Measurements from ENCODE around the gene FBXO21. TPM values are rescaled to one million over a fixed set of nuclear protein-coding genes. Genes with fewer than 3 reads are reported as not detected.
"Not testable (repeated sequence)": the region's sequence is repeated elsewhere in the genome, so short reads cannot be mapped to it uniquely, and the experiment has no call there.

Gene FBXO21
- total RNA-seq, 4 donors from 2014 or later, result 76.8 to 133 (median 87.7) TPM

- no peak for DNase-seq (ENCODE audit: low spot score in 2 of 2)
- 95 to 98% methylated on average over 3 of the region's 3 CpGs for WGBS, 2 donors
- TF ChIP-seq POLR2A (IDR thresholded peaks at IDR 0.05), result no peak
- TF ChIP-seq, protein P1, sequence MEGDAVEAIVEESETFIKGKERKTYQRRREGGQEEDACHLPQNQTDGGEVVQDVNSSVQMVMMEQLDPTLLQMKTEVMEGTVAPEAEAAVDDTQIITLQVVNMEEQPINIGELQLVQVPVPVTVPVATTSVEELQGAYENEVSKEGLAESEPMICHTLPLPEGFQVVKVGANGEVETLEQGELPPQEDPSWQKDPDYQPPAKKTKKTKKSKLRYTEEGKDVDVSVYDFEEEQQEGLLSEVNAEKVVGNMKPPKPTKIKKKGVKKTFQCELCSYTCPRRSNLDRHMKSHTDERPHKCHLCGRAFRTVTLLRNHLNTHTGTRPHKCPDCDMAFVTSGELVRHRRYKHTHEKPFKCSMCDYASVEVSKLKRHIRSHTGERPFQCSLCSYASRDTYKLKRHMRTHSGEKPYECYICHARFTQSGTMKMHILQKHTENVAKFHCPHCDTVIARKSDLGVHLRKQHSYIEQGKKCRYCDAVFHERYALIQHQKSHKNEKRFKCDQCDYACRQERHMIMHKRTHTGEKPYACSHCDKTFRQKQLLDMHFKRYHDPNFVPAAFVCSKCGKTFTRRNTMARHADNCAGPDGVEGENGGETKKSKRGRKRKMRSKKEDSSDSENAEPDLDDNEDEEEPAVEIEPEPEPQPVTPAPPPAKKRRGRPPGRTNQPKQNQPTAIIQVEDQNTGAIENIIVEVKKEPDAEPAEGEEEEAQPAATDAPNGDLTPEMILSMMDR (IDR thresholded peaks at IDR 0.05), result no peak
- intact Hi-C loops (cut with DNase I; ENCODE audit: low total_unique reads), result no loop called here
- H3K4me3 ChIP-seq (ENCODE audit: low read depth, poor library complexity, severe bottlenecking), result no peak overlapping the region
Measured at GRCh38 chr12:117193903-117194302, 3.6 kb upstream of the FBXO21 start.

DNA sequence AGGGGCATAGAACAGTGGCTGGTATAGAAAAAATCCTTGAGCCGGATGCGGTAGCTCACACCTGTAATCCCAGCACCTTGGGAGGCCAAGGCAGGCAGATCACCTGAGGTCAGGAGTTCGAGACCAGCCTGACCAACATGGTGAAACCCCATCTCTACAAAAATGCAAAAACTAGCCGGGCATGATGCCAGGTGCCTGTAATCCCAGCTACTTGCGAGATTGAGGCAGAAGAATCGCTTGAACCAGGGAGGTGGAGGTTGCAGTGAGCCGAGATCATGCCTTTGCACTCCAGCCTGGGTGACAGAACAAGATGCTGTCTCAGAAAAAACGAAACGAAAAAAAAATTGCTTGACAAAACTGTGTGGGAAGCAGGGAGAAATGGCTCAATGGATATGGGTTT, 2.3 kb upstream of the FBXO21 start:
- intact Hi-C loops (cut with DNase I; ENCODE audit: low total_unique reads); DNase-seq (ENCODE audit: low spot score in 2 of 2); H3K4me3 ChIP-seq (ENCODE audit: low read depth, poor library complexity, severe bottlenecking): not testable (repeated sequence)
- WGBS, 2 donors, result 83 to 85% methylated on average over 9 of the region's 9 CpGs

DNA sequence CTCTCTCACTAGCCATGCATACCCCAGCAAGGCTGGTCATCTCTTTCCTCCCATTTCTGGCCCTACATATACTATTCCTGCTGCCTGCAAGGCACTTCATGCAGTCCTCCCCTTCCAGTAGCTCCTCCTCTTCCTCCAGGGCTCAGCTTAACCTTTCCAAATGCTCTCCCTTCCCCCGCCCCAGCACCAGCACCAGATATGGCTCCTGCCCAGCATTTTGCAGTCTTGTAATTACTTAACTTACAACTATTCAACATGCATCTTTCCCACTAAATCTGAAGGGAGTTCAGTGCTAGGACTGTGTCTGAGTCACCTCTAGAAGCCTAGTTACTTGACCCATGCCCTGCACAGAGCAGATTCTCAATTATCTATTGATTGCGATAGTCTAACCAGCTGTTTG, 1.8 kb upstream of the FBXO21 start:
- intact Hi-C loops (cut with DNase I; ENCODE audit: low total_unique reads), result no loop called here
- DNase-seq (ENCODE audit: low spot score in 2 of 2), result no peak
- 60 to 68% methylated on average over 2 of the region's 2 CpGs for WGBS, 2 donors
- H3K4me3 ChIP-seq (ENCODE audit: low read depth, poor library complexity, severe bottlenecking), result no peak overlapping the region
- TF ChIP-seq, protein P1 (IDR thresholded peaks at IDR 0.05), result no peak
- TF ChIP-seq POLR2A (IDR thresholded peaks at IDR 0.05), result no peak

GRCh38 chr12:117189725-117190209, 503 bp downstream of the FBXO21 start:
- DNase-seq (ENCODE audit: low spot score in 2 of 2), result no peak
- TF ChIP-seq, protein P1 (IDR thresholded peaks at IDR 0.05), result no peak
- TF ChIP-seq POLR2A (IDR thresholded peaks at IDR 0.05), result no peak
- intact Hi-C loops (cut with DNase I; ENCODE audit: low total_unique reads), result no loop called here
- 0 to 1% methylated on average over 23 to 37 of the region's 52 CpGs for WGBS, 2 donors
- peak overlapping the region; percentile 76 for H3K4me3 ChIP-seq (ENCODE audit: low read depth, poor library complexity, severe bottlenecking)

DNA sequence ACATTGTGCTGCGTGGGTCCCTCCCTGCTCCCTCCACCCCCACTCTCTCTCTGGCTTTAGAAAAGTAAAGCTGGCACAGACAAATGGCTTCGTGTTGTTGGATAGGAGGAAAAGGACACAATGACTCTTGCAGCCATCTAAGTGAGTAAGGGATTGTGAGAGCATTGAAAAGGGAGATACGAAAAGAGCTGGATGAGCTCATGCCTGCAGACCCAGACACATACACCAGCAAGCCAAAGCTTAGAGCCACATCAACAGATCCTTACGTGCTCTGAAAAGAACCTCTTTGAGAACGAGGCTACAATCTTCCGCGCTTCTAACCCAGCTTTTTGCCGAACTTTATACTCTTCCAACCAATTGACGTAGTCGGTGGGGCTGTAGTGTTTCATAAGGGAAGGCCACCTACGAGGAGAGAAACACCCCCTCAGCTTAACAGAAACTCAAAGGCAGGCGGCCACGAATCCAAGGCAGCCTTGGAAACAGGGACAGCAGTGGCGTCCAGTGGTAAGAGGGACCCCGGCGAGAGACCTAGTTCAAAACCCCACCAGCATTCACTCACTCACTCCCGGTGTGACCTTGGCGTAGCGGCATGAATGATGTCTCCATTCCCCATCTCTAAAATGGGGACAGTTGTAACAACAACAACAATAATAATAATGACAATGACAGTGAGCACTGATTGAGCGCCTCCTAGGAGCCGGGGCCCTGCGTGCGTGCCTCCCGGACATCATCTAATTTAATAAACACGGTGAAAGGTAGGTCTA, 1.1 kb downstream of the FBXO21 start:
- no peak for DNase-seq (ENCODE audit: low spot score in 2 of 2)
- 17 to 26% methylated on average over 25 of the region's 25 CpGs for WGBS, 2 donors
- no peak for TF ChIP-seq POLR2A (IDR thresholded peaks at IDR 0.05)
- TF ChIP-seq, protein P1 (IDR thresholded peaks at IDR 0.05), result no peak
- intact Hi-C loops (cut with DNase I; ENCODE audit: low total_unique reads), result no loop called here
- H3K4me3 ChIP-seq (ENCODE audit: low read depth, poor library complexity, severe bottlenecking), result peak overlapping the region; percentile 76

GRCh38 chr12:117188121-117188665, 2.1 kb downstream of the FBXO21 start:
- TF ChIP-seq POLR2A (IDR thresholded peaks at IDR 0.05), result no peak
- TF ChIP-seq, protein P1 (IDR thresholded peaks at IDR 0.05), result no peak
- WGBS, 2 donors, result 94 to 97% methylated on average over 12 of the region's 12 CpGs
- DNase-seq (ENCODE audit: low spot score in 2 of 2), result no peak
- H3K4me3 ChIP-seq (ENCODE audit: low read depth, poor library complexity, severe bottlenecking), result no peak overlapping the region
- intact Hi-C loops (cut with DNase I; ENCODE audit: low total_unique reads), result no loop called here
